ENCODE data around the gene ZBTB7C. TPM values are rescaled to one million over a fixed set of nuclear protein-coding genes. Genes with fewer than 3 reads are reported as not detected.

Gene ZBTB7C
- total RNA-seq, 1 donor from 2014 or later, result 7.4 TPM

GRCh38 chr18:48072428-48073204 is 336.6 kb downstream of the ZBTB7C start:
- Mint-ChIP-seq H3K27ac (no peak overlapping the region), H3K4me1 (peaks cover 13% of the 10 kb centered on the region), H3K9me3 (no peaks in the 10 kb centered on the region), H3K4me3 (no peak overlapping the region), H3K36me3 (no peaks in the 10 kb centered on the region), H3K27me3 (ENCODE audit: low read depth) (no peaks in the 10 kb centered on the region)
- no peak for DNase-seq (ENCODE audit: low spot score in 2 of 2, unreplicated experiment in 2 of 2)
- TF ChIP-seq, protein P1, sequence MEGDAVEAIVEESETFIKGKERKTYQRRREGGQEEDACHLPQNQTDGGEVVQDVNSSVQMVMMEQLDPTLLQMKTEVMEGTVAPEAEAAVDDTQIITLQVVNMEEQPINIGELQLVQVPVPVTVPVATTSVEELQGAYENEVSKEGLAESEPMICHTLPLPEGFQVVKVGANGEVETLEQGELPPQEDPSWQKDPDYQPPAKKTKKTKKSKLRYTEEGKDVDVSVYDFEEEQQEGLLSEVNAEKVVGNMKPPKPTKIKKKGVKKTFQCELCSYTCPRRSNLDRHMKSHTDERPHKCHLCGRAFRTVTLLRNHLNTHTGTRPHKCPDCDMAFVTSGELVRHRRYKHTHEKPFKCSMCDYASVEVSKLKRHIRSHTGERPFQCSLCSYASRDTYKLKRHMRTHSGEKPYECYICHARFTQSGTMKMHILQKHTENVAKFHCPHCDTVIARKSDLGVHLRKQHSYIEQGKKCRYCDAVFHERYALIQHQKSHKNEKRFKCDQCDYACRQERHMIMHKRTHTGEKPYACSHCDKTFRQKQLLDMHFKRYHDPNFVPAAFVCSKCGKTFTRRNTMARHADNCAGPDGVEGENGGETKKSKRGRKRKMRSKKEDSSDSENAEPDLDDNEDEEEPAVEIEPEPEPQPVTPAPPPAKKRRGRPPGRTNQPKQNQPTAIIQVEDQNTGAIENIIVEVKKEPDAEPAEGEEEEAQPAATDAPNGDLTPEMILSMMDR (IDR thresholded peaks at IDR 0.05; ENCODE audit: unreplicated experiment), result no peak

DNA sequence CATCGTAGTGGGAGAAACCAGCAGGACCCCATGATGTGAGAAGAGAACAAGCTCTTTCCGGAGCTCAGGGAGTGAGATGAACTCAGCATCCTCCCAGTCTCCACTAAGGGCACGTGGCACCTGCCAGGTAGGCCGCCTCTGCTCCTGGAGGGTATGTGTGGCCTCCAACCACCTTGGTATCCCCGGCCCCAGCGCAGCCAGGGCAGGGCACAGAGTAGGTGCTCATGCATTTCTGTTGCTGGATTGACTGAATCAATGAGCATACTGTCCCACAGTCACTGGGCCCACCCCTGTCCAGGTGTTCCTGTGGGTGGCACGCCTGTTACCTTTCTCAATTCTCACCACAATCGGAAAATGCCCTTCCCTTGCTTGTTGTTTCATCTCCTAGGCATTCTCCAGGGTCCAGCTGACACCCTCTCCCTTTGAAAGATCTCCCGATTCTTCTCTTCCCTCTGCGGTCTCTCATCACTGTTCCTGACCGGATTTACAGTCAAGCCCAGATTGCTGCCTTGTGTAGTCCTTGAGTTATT is 340.2 kb downstream of the ZBTB7C start:
- peaks cover 26% of the 10 kb centered on the region for H3K4me1 Mint-ChIP-seq
- H3K27me3 Mint-ChIP-seq (ENCODE audit: low read depth), result no peaks in the 10 kb centered on the region
- no peak overlapping the region for H3K27ac Mint-ChIP-seq
- TF ChIP-seq, protein P1 (IDR thresholded peaks at IDR 0.05; ENCODE audit: unreplicated experiment), result no peak
- no peaks in the 10 kb centered on the region for H3K9me3 Mint-ChIP-seq
- no peaks in the 10 kb centered on the region for H3K36me3 Mint-ChIP-seq
- no peak for DNase-seq (ENCODE audit: low spot score in 2 of 2, unreplicated experiment in 2 of 2)
- H3K4me3 Mint-ChIP-seq, result no peak overlapping the region

- DNase-seq (ENCODE audit: low spot score in 2 of 2, unreplicated experiment in 2 of 2), result no peak
- Mint-ChIP-seq H3K4me1 (peaks cover 21% of the 10 kb centered on the region), H3K9me3 (no peaks in the 10 kb centered on the region), H3K4me3 (no peak overlapping the region), H3K36me3 (no peaks in the 10 kb centered on the region), H3K27me3 (ENCODE audit: low read depth) (no peaks in the 10 kb centered on the region), H3K27ac (peak overlapping the region; percentile 81)
- TF ChIP-seq, protein P1 (IDR thresholded peaks at IDR 0.05; ENCODE audit: unreplicated experiment), result no peak
Observed at GRCh38 chr18:48066225-48066652, 342.9 kb downstream of the ZBTB7C start.

DNA sequence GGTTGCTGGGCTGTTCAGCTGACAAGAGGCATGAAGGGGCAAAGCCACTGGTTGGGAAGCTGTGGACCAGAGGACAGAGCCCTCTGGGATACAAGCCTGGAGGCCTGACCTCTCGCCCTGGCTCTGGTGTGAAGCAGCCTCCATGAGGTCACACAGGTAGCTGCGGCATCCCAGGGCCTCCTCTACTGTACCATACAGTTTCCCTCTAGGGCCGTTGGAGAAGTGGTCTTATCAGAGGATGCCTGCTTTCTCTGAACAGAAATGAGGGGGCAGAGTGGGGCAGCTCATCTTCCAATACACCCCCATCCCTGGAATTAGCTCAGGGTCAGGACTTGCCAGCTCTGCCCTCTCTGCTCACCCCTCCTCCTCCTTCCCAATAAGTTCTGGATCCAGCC is 343.6 kb downstream of the ZBTB7C start:
- no peaks in the 10 kb centered on the region for H3K27me3 Mint-ChIP-seq (ENCODE audit: low read depth)
- TF ChIP-seq, protein P1 (IDR thresholded peaks at IDR 0.05; ENCODE audit: unreplicated experiment), result no peak
- no peak overlapping the region for H3K4me3 Mint-ChIP-seq
- H3K27ac Mint-ChIP-seq, result peak overlapping the region; percentile 81
- DNase-seq (ENCODE audit: low spot score in 2 of 2, unreplicated experiment in 2 of 2), result no peak
- H3K4me1 Mint-ChIP-seq, result peaks cover 26% of the 10 kb centered on the region
- no peaks in the 10 kb centered on the region for H3K36me3 Mint-ChIP-seq
- H3K9me3 Mint-ChIP-seq, result no peaks in the 10 kb centered on the region

- Mint-ChIP-seq H3K9me3 (no peaks in the 10 kb centered on the region), H3K4me1 (peaks cover 31% of the 10 kb centered on the region), H3K36me3 (no peaks in the 10 kb centered on the region), H3K4me3 (no peak overlapping the region), H3K27ac (peak overlapping the region; percentile 1), H3K27me3 (ENCODE audit: low read depth) (no peaks in the 10 kb centered on the region)
- TF ChIP-seq, protein P1 (IDR thresholded peaks at IDR 0.05; ENCODE audit: unreplicated experiment), result no peak
- DNase-seq (ENCODE audit: low spot score in 2 of 2, unreplicated experiment in 2 of 2), result no peak
Observed at GRCh38 chr18:48064978-48065600, 344.1 kb downstream of the ZBTB7C start.

Measured in mesothelial cell of epicardium (in vitro differentiated cells).